ENCODE data around the gene ZDHHC3. TPM values are rescaled to one million over a fixed set of nuclear protein-coding genes. Genes with fewer than 3 reads are reported as not detected.

Gene ZDHHC3
- total RNA-seq, 2 donors from 2014 or later: 43.5 to 51.4 TPM

GRCh38 chr3:44926172-44926571, 49.8 kb downstream of the ZDHHC3 start:
- H3K36me3 Mint-ChIP-seq (ENCODE audit: low read depth): peaks cover 10% of the 10 kb centered on the region

DNA sequence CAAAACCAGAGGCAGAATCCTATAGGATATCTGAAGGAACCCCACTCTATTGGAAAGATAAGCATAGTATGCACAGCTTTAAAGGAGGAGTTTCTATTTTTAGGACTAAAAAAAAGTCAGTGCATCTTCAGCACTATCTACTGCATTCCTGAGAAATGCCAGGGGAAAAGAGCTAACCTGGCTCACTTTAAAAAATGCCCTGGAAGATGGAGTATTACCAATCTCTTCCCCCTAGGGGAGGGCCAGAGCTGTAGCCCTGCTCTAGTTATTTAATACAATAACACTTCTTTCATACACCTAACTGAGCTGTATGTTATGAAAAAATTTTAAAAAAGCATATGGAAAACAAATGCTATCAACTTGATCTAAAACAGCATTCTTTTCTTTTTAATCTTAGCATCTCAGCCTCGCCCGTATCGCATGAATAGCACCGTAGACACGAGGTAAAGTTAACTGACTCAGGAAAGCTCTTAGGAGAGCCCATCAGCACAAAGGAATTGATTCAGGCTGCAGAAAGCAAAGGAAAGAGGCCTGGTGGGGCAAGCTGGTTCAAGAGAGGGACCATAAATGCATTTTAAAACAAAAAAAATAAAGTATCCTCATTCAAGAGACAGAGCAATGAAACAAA, 51.4 kb downstream of the ZDHHC3 start:
- ATAC-seq (no peak), DNase-seq (no peak)
- Mint-ChIP-seq H3K27ac (no peak overlapping the region), H3K4me1 (peaks cover 3% of the 10 kb centered on the region), H3K27me3 (no peaks in the 10 kb centered on the region), H3K4me3 (no peak overlapping the region), H3K36me3 (ENCODE audit: low read depth) (peaks cover 8% of the 10 kb centered on the region)
- H3K9me3 ChIP-seq (ENCODE audit: control insufficient read depth, low read length, poor library complexity, severe bottlenecking): no peaks in the 10 kb centered on the region

More at GRCh38 chr3:44926172-44926571, 49.8 kb downstream of the ZDHHC3 start:
- DNase-seq (no peak), ATAC-seq (no peak)
- no peaks in the 10 kb centered on the region for H3K9me3 ChIP-seq (ENCODE audit: control insufficient read depth, low read length, poor library complexity, severe bottlenecking)
- Mint-ChIP-seq H3K27ac (no peak overlapping the region), H3K4me1 (peaks cover 3% of the 10 kb centered on the region), H3K4me3 (no peak overlapping the region), H3K27me3 (no peaks in the 10 kb centered on the region)

DNA sequence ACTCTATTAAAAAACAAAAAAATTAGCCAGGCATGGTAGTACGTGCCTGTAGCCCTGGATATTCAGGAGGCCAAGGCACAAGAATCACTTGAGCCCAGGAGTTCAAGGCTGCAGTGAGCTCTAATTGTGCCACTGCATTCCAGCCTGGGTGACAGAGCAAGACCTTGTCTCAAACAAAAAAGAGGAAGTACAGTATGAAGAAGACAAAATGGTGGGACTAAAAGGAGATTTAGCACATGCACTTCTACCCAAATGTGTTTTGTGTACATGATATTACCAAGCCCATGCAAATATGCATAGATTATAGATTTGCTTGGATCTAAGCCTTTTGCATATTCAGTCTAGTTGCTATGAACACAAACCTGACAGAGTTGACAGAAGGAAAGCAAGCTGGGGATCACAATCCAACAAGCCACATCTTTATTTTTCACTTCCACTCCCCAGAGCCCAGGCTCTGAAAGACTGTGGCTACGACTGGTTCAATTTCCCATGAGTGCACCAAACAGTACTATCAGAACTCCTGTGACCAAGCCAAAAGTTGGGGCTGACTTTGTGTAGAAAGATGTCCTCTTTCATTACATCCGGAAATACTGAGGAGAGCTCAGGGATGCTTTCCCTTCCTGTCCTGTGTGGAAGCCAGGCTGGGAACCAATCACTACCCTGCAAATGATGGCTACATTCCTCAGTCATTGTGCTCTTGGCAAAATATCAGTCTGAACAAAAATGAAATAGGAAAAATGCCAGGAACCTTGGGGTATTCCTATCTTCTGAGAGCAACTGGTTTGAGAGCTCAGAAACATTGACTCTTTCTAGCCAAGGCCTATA, 52.1 kb downstream of the ZDHHC3 start:
- Mint-ChIP-seq H3K27me3 (no peaks in the 10 kb centered on the region), H3K4me1 (peaks cover 3% of the 10 kb centered on the region), H3K27ac (peak overlapping the region; percentile 39), H3K36me3 (ENCODE audit: low read depth) (peaks cover 8% of the 10 kb centered on the region), H3K4me3 (no peak overlapping the region)
- no peaks in the 10 kb centered on the region for H3K9me3 ChIP-seq (ENCODE audit: control insufficient read depth, low read length, poor library complexity, severe bottlenecking)
- DNase-seq (no peak), ATAC-seq (no peak)

DNA sequence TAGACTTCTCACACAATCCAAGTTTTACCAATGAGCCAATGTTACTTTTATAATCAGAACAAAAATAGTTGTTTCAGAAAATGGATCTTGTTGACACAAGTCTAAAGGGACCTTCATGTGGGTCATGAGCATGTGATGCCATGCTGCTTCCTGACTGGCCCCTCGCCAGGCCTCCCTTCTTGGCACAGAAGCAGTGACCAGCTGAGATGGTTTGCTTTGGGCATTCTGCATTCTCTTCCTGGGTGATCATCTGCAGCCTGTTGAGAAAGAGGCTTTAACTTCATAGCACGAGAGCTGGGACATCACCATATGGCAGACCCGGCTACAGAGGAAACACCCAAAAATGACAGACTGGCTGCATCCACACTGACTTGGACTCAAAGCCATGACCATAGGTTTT, 55.9 kb downstream of the ZDHHC3 start:
- Mint-ChIP-seq H3K4me1 (no peaks in the 10 kb centered on the region), H3K4me3 (no peak overlapping the region), H3K27me3 (no peaks in the 10 kb centered on the region), H3K27ac (no peak overlapping the region), H3K36me3 (ENCODE audit: low read depth) (no peaks in the 10 kb centered on the region)
- no peaks in the 10 kb centered on the region for H3K9me3 ChIP-seq (ENCODE audit: control insufficient read depth, low read length, poor library complexity, severe bottlenecking)
- no peak for ATAC-seq
- DNase-seq: no peak

DNA sequence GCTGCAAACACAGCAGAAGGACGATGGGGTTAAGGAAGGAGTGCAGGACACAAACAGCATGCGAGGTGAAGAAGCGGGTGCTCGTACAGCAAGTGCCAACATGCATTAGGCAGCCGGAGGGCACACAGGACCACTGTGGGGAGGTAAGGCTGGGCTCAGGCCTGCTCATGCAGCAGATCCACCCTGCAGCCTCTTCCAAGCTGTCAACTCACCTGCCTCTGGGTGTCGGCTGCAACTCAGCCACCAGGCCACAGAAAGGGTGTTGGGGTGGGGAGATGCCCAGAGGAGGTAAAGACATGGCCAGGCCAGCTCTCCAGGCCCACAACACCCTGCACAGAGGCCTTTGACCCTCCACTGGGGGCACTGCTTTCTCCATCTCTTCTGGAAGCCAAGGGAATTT, 57.4 kb downstream of the ZDHHC3 start:
- H3K9me3 ChIP-seq (ENCODE audit: control insufficient read depth, low read length, poor library complexity, severe bottlenecking): no peaks in the 10 kb centered on the region
- DNase-seq: no peak
- H3K27ac Mint-ChIP-seq: no peak overlapping the region
- H3K4me3 Mint-ChIP-seq: peak overlapping the region; percentile 7
- H3K4me1 Mint-ChIP-seq: no peaks in the 10 kb centered on the region
- no peaks in the 10 kb centered on the region for H3K36me3 Mint-ChIP-seq (ENCODE audit: low read depth)
- no peaks in the 10 kb centered on the region for H3K27me3 Mint-ChIP-seq
- ATAC-seq: no peak

DNA sequence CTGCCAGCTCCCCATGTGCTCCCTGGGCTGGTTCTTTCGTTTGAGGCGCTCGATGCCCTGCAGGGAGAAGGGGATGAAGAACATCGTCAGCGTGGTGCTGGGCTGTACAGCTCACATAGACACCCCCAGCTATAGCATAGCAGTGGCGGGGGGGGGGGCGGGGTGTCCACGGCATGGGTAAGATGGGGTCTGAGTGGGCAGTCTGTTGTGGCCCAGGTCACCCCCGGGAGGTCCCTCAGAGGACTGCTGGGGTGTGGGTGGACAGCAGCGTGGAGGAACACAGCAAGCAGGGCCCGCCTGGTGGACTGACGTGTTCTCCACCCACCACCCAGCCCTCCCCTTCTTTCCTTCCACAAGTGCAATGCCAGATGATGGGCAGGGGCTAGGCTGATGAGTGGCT, 57.9 kb downstream of the ZDHHC3 start:
- no peak overlapping the region for H3K27ac Mint-ChIP-seq
- H3K36me3 Mint-ChIP-seq (ENCODE audit: low read depth): no peaks in the 10 kb centered on the region
- ATAC-seq (no peak), DNase-seq (no peak)
- H3K27me3 Mint-ChIP-seq: no peaks in the 10 kb centered on the region
- no peaks in the 10 kb centered on the region for H3K9me3 ChIP-seq (ENCODE audit: control insufficient read depth, low read length, poor library complexity, severe bottlenecking)
- no peaks in the 10 kb centered on the region for H3K4me1 Mint-ChIP-seq
- H3K4me3 Mint-ChIP-seq: no peak overlapping the region

- no peak for ATAC-seq
- DNase-seq: no peak
- H3K27me3 Mint-ChIP-seq: peaks cover 4% of the 10 kb centered on the region
- no peak overlapping the region for H3K27ac Mint-ChIP-seq
- no peaks in the 10 kb centered on the region for H3K4me1 Mint-ChIP-seq
- no peaks in the 10 kb centered on the region for H3K9me3 ChIP-seq (ENCODE audit: control insufficient read depth, low read length, poor library complexity, severe bottlenecking)
- H3K36me3 Mint-ChIP-seq (ENCODE audit: low read depth): no peaks in the 10 kb centered on the region
- no peak overlapping the region for H3K4me3 Mint-ChIP-seq
Measured at GRCh38 chr3:44915702-44916438, 60.1 kb downstream of the ZDHHC3 start.

DNA sequence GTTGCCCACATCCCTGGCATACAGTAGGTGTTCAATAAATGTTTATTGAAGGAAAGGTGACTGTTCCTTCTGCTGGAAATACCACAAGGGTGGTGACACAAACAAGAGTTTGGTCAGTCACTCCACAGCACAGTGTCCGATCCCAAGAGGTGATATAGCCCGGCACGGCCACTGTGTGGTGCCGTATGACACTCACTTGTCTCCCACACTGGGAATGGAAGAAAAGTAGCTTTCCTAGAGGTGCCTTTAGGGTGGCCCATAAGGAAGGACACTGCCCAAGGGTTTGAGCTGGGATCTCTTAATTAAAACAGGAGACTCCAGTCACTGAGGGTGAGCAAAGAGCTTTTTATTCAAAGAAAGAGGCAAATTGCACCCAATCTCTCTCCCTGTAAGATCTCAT, 61.0 kb downstream of the ZDHHC3 start:
- Mint-ChIP-seq H3K27ac (no peak overlapping the region), H3K4me3 (no peak overlapping the region), H3K4me1 (no peaks in the 10 kb centered on the region), H3K36me3 (ENCODE audit: low read depth) (no peaks in the 10 kb centered on the region), H3K27me3 (peaks cover 11% of the 10 kb centered on the region)
- ATAC-seq: no peak
- no peak for DNase-seq
- H3K9me3 ChIP-seq (ENCODE audit: control insufficient read depth, low read length, poor library complexity, severe bottlenecking): no peaks in the 10 kb centered on the region

DNA sequence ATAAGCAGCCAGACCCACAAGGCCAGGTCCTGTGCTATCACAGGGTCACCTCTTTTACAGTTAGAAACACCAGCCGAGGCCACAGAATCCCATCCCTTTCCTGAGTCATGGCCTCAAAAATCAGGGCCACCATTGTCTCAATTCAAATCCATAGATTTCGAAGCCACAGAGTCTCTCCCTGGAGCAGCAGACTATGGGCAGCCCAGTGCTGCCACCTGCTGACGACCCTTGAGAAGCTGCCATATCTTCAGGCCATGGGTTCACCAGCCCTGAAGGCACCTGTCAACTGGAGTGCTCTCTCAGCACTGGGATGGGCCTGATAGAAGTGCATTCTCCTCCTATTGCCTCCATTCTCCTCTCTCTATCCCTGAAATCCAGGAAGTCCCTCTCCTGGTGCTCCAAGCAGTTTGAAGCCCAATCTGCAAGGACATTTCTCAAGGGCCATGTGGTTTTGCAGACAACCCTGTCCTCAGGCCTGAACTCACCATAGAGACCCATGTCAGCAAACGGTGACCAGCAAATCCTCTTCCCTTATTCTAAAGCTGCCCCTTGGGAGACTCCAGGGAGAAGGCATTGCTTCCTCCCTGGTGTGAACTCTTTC, 62.0 kb downstream of the ZDHHC3 start:
- no peak overlapping the region for H3K27ac Mint-ChIP-seq
- ATAC-seq: peak; percentile 78
- H3K27me3 Mint-ChIP-seq: peaks cover 14% of the 10 kb centered on the region

GRCh38 chr3:44910693-44911092, 65.3 kb downstream of the ZDHHC3 start:
- H3K27me3 Mint-ChIP-seq: peaks cover 19% of the 10 kb centered on the region
- H3K27ac Mint-ChIP-seq: no peak overlapping the region
- no peak overlapping the region for H3K4me3 Mint-ChIP-seq
- H3K36me3 Mint-ChIP-seq (ENCODE audit: low read depth): peaks cover 4% of the 10 kb centered on the region
- no peaks in the 10 kb centered on the region for H3K4me1 Mint-ChIP-seq
- no peak for DNase-seq
- H3K9me3 ChIP-seq (ENCODE audit: control insufficient read depth, low read length, poor library complexity, severe bottlenecking): no peaks in the 10 kb centered on the region
- ATAC-seq: no peak

More for the DNA sequence above, 62.0 kb downstream of the ZDHHC3 start:
- H3K9me3 ChIP-seq (ENCODE audit: control insufficient read depth, low read length, poor library complexity, severe bottlenecking): no peaks in the 10 kb centered on the region
- H3K4me3 Mint-ChIP-seq: no peak overlapping the region
- H3K4me1 Mint-ChIP-seq: no peaks in the 10 kb centered on the region
- peak; percentile 47 to 56 (median 54) for DNase-seq
- H3K36me3 Mint-ChIP-seq (ENCODE audit: low read depth): no peaks in the 10 kb centered on the region

- H3K27ac Mint-ChIP-seq: no peak overlapping the region
- no peaks in the 10 kb centered on the region for H3K4me1 Mint-ChIP-seq
- H3K27me3 Mint-ChIP-seq: peaks cover 19% of the 10 kb centered on the region
- no peak overlapping the region for H3K4me3 Mint-ChIP-seq
- H3K36me3 Mint-ChIP-seq (ENCODE audit: low read depth): peaks cover 4% of the 10 kb centered on the region
- DNase-seq (no peak), ATAC-seq (no peak)
- H3K9me3 ChIP-seq (ENCODE audit: control insufficient read depth, low read length, poor library complexity, severe bottlenecking): no peaks in the 10 kb centered on the region
Measured at GRCh38 chr3:44909063-44909462, 66.9 kb downstream of the ZDHHC3 start.

GRCh38 chr3:44907612-44908011, 68.4 kb downstream of the ZDHHC3 start:
- H3K36me3 Mint-ChIP-seq (ENCODE audit: low read depth): peaks cover 4% of the 10 kb centered on the region
- no peak overlapping the region for H3K4me3 Mint-ChIP-seq
- DNase-seq: no peak
- H3K9me3 ChIP-seq (ENCODE audit: control insufficient read depth, low read length, poor library complexity, severe bottlenecking): no peaks in the 10 kb centered on the region
- no peaks in the 10 kb centered on the region for H3K4me1 Mint-ChIP-seq
- no peak for ATAC-seq
- peaks cover 19% of the 10 kb centered on the region for H3K27me3 Mint-ChIP-seq
- H3K27ac Mint-ChIP-seq: no peak overlapping the region

GRCh38 chr3:44906997-44907396, 69.0 kb downstream of the ZDHHC3 start:
- no peaks in the 10 kb centered on the region for H3K9me3 ChIP-seq (ENCODE audit: control insufficient read depth, low read length, poor library complexity, severe bottlenecking)
- DNase-seq: no peak
- H3K36me3 Mint-ChIP-seq (ENCODE audit: low read depth): peaks cover 4% of the 10 kb centered on the region
- no peaks in the 10 kb centered on the region for H3K4me1 Mint-ChIP-seq
- H3K4me3 Mint-ChIP-seq: no peak overlapping the region
- ATAC-seq: no peak
- H3K27ac Mint-ChIP-seq: no peak overlapping the region
- peaks cover 19% of the 10 kb centered on the region for H3K27me3 Mint-ChIP-seq
